Peyer's patch (tissue), 4 donors: ENCODE measurements around the gene CEMIP2.

Experiments used
- CTCF ChIP-seq, 6 experiments: fragments of 450-650 bp in 4 of 6; fragments of 200-600 bp in 2 of 6; sonication (generic) in 1 of 6; IDR thresholded peaks; one replicate each; pipeline ENCODE4 v1.5.1; 2017 to 2019; ENCODE audit warnings: antibody characterized with exemption in 6 of 6, mild to moderate bottlenecking in 3 of 6, moderate library complexity in 1 of 6
- POLR2A ChIP-seq, 2 donors: fragments of 450-650 bp; IDR thresholded peaks; one replicate each; pipeline ENCODE4 v1.5.1; 2017; ENCODE audit warnings: antibody characterized with exemption in 2 of 2, mild to moderate bottlenecking in 2 of 2, moderate library complexity in 2 of 2

- TF ChIP-seq POLR2A (IDR thresholded peaks at IDR 0.05) (no peak), CTCF (IDR thresholded peaks at IDR 0.05) (no peak)
Observed at GRCh38 chr9:71643330-71643729, 125.0 kb downstream of the CEMIP2 start.
